Measurements from ENCODE around the gene MIF4GD. TPM values are rescaled to one million over a fixed set of nuclear protein-coding genes. Genes with fewer than 3 reads are reported as not detected.

Gene MIF4GD
- total RNA-seq, 1 experiment from 2014 or later: 21.6 TPM

DNA sequence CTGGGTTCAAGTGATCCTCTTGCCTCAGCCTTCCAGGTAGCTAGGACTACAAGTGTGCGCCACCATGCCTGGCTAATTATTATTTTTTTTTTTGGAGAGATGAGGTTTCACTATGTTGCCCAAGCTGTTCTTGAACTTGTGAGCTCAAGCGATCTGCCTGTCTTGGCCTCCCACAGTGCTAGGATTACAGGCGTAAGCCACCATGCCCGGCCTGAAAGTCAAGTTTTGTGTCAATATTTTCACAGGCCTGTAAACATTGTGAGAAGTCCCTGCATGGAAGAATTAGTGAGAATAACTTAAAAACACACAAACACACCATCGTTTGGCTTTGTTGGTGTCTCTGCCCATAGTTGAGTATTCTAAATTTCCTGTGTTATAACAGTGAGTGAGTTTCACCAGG, 43.3 kb downstream of the MIF4GD start:
- ATAC-seq (no peak), DNase-seq (ENCODE audit: low spot score) (no peak)
- TF ChIP-seq NR1H2 (CRISPR knock-in tag; IDR thresholded peaks at IDR 0.05) (no peak), CBFB (CRISPR knock-in tag; IDR thresholded peaks at IDR 0.05; ENCODE audit: low read depth) (no peak), NR2C2 (CRISPR knock-in tag; IDR thresholded peaks at IDR 0.05) (no peak), CREM (CRISPR knock-in tag; IDR thresholded peaks at IDR 0.05) (no peak), MYBL2 (CRISPR knock-in tag; IDR thresholded peaks at IDR 0.05) (no peak), ZNF138 (CRISPR knock-in tag; conservative IDR thresholded peaks at IDR 0.05) (no peak), ATF1 (CRISPR knock-in tag; IDR thresholded peaks at IDR 0.05) (no peak), CREB1 (CRISPR knock-in tag; IDR thresholded peaks at IDR 0.05) (no peak)
- TF ChIP-seq, protein P1, sequence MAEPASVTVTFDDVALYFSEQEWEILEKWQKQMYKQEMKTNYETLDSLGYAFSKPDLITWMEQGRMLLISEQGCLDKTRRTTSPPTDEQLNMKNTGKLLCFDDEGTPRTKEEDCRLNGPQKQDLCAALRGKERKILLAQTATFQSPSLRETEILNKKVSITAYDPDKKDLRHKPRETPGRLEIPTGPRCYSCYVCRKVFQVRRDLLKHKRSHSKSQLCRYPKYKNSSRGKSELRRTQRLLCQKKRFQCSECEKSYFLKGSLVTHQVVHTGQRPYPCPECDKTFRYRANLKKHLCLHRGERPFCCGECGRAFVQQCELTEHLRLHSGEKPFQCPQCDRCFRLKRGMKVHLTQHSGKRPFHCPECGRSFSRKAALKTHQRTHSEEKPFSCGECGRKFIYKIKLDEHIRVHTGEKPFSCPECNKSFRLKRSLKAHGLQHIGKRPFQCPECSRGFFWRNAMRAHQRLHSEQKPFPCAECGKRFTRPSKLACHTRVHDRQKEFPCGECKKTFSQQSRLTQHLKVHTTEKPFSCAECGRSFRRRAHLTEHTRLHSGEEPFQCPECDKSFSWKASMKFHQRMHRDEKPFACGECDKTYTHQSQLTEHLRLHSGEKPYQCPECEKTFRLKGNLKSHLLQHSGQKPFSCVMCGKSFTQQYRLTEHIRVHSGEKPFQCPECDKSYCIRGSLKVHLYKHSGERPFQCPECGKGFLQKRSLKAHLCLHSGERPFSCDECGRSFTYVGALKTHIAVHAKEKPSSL (CRISPR knock-in tag; conservative IDR thresholded peaks at IDR 0.05): no peak
- TF ChIP-seq, protein P2, sequence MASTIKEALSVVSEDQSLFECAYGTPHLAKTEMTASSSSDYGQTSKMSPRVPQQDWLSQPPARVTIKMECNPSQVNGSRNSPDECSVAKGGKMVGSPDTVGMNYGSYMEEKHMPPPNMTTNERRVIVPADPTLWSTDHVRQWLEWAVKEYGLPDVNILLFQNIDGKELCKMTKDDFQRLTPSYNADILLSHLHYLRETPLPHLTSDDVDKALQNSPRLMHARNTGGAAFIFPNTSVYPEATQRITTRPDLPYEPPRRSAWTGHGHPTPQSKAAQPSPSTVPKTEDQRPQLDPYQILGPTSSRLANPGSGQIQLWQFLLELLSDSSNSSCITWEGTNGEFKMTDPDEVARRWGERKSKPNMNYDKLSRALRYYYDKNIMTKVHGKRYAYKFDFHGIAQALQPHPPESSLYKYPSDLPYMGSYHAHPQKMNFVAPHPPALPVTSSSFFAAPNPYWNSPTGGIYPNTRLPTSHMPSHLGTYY (CRISPR knock-in tag; IDR thresholded peaks at IDR 0.05): no peak
- TF ChIP-seq, protein P3, sequence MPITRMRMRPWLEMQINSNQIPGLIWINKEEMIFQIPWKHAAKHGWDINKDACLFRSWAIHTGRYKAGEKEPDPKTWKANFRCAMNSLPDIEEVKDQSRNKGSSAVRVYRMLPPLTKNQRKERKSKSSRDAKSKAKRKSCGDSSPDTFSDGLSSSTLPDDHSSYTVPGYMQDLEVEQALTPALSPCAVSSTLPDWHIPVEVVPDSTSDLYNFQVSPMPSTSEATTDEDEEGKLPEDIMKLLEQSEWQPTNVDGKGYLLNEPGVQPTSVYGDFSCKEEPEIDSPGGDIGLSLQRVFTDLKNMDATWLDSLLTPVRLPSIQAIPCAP (CRISPR knock-in tag; IDR thresholded peaks at IDR 0.05): no peak
- TF ChIP-seq, protein P4, sequence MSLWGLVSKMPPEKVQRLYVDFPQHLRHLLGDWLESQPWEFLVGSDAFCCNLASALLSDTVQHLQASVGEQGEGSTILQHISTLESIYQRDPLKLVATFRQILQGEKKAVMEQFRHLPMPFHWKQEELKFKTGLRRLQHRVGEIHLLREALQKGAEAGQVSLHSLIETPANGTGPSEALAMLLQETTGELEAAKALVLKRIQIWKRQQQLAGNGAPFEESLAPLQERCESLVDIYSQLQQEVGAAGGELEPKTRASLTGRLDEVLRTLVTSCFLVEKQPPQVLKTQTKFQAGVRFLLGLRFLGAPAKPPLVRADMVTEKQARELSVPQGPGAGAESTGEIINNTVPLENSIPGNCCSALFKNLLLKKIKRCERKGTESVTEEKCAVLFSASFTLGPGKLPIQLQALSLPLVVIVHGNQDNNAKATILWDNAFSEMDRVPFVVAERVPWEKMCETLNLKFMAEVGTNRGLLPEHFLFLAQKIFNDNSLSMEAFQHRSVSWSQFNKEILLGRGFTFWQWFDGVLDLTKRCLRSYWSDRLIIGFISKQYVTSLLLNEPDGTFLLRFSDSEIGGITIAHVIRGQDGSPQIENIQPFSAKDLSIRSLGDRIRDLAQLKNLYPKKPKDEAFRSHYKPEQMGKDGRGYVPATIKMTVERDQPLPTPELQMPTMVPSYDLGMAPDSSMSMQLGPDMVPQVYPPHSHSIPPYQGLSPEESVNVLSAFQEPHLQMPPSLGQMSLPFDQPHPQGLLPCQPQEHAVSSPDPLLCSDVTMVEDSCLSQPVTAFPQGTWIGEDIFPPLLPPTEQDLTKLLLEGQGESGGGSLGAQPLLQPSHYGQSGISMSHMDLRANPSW (CRISPR knock-in tag; conservative IDR thresholded peaks at IDR 0.05; ENCODE audit: low read depth): no peak
- TF ChIP-seq, protein P5, sequence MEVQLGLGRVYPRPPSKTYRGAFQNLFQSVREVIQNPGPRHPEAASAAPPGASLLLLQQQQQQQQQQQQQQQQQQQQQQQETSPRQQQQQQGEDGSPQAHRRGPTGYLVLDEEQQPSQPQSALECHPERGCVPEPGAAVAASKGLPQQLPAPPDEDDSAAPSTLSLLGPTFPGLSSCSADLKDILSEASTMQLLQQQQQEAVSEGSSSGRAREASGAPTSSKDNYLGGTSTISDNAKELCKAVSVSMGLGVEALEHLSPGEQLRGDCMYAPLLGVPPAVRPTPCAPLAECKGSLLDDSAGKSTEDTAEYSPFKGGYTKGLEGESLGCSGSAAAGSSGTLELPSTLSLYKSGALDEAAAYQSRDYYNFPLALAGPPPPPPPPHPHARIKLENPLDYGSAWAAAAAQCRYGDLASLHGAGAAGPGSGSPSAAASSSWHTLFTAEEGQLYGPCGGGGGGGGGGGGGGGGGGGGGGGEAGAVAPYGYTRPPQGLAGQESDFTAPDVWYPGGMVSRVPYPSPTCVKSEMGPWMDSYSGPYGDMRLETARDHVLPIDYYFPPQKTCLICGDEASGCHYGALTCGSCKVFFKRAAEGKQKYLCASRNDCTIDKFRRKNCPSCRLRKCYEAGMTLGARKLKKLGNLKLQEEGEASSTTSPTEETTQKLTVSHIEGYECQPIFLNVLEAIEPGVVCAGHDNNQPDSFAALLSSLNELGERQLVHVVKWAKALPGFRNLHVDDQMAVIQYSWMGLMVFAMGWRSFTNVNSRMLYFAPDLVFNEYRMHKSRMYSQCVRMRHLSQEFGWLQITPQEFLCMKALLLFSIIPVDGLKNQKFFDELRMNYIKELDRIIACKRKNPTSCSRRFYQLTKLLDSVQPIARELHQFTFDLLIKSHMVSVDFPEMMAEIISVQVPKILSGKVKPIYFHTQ (CRISPR knock-in tag; IDR thresholded peaks at IDR 0.05): no peak
- Mint-ChIP-seq H3K27me3 (ENCODE audit: low read depth) (no peaks in the 10 kb centered on the region; the same call in 1 of the 2 replicates), H3K36me3 (peaks cover 68% of the 10 kb centered on the region), H3K4me1 (no peaks in the 10 kb centered on the region), H3K4me3 (no peak overlapping the region), H3K27ac (no peak overlapping the region), H3K9me3 (no peaks in the 10 kb centered on the region)
- ChIA-PET CTCF (interaction anchor here (0.6 to 6.4 kb wide), 2 partner anchors 12 to 71 kb away, joined by 4 to 62 read pairs; no protein-coding TSS in a partner anchor), POLR2A (interaction anchor here (0.6 to 0.7 kb wide), 2 partner anchors 33 to 258 kb away, joined by 5 to 6 read pairs; partner anchors contain the start of gene GGA3)

DNA sequence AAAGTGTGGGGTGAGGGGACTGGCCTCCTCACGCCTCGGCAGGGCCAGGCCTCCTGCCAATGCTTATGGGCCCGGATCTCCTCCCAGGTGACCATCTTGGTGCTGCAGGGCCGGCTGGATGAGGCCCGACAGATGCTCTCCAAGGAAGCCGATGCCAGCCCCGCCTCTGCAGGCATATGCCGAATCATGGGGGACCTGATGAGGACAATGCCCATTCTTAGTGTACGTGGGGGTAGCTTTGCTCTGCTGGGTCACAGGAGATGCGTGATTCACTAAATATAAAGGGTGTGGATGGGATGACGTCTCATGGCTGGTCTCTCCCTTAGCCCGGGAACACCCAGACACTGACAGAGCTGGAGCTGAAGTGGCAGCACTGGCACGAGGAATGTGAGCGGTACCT, 46.0 kb downstream of the MIF4GD start:
- H3K36me3 Mint-ChIP-seq: peaks cover 61% of the 10 kb centered on the region

More for the DNA sequence above, 46.0 kb downstream of the MIF4GD start:
- H3K4me3 Mint-ChIP-seq: no peak overlapping the region
- CTCF ChIA-PET: interaction anchor here (1.7 to 3.0 kb wide), 2 partner anchors 16 to 111 kb away, joined by 7 to 18 read pairs; no protein-coding TSS in a partner anchor
- POLR2A ChIA-PET: no interaction called here
- H3K27ac Mint-ChIP-seq: no peak overlapping the region
- H3K27me3 Mint-ChIP-seq (ENCODE audit: low read depth): no peaks in the 10 kb centered on the region; the same call in 1 of the 2 replicates
- H3K9me3 Mint-ChIP-seq: no peaks in the 10 kb centered on the region
- ATAC-seq (no peak), DNase-seq (ENCODE audit: low spot score) (no peak)
- TF ChIP-seq TCF7 (CRISPR knock-in tag; IDR thresholded peaks at IDR 0.05; ENCODE audit: low read depth): no peak
- no peak for TF ChIP-seq SMAD4 (CRISPR knock-in tag; IDR thresholded peaks at IDR 0.05)
- TF ChIP-seq OVOL2 (CRISPR knock-in tag; IDR thresholded peaks at IDR 0.05; ENCODE audit: borderline replicate concordance): no peak
- H3K4me1 Mint-ChIP-seq: no peaks in the 10 kb centered on the region
